Measurements from ENCODE around the gene LDHAL6B. TPM values are rescaled to one million over a fixed set of nuclear protein-coding genes. Genes with fewer than 3 reads are reported as not detected.

The LDHAL6B gene
- total RNA-seq, 1 donor from 2014 or later, result not detected

DNA sequence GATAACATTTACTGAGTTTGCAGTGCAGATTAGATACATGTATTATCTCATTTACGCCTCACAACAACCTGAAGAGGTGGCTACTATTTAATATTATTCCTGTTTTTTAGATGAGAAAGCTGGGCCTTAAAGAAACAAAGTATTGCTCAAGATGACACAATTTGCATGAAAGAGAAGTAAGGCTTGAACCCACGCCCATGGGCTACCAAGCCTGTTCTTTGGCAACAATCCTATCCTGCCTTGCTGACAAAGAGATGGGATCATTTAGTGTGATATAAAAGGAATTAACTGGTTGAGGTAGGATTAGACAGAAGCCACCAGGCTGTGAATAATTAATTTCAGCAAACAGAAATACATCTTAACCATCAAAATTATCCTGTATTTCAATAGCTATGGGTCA, 9.2 kb upstream of the LDHAL6B start:
- Mint-ChIP-seq H3K27me3 (ENCODE audit: low read depth) (no peaks in the 10 kb centered on the region), H3K36me3 (ENCODE audit: low read depth) (peaks cover 33% of the 10 kb centered on the region), H3K9me3 (ENCODE audit: low read depth) (no peaks in the 10 kb centered on the region), H3K27ac (ENCODE audit: unreplicated experiment) (no peak overlapping the region), H3K4me3 (ENCODE audit: unreplicated experiment) (no peak overlapping the region), H3K4me1 (ENCODE audit: low read depth) (peaks cover 39% of the 10 kb centered on the region)
- no peak for DNase-seq (ENCODE audit: low spot score)
- TF ChIP-seq, protein P1, sequence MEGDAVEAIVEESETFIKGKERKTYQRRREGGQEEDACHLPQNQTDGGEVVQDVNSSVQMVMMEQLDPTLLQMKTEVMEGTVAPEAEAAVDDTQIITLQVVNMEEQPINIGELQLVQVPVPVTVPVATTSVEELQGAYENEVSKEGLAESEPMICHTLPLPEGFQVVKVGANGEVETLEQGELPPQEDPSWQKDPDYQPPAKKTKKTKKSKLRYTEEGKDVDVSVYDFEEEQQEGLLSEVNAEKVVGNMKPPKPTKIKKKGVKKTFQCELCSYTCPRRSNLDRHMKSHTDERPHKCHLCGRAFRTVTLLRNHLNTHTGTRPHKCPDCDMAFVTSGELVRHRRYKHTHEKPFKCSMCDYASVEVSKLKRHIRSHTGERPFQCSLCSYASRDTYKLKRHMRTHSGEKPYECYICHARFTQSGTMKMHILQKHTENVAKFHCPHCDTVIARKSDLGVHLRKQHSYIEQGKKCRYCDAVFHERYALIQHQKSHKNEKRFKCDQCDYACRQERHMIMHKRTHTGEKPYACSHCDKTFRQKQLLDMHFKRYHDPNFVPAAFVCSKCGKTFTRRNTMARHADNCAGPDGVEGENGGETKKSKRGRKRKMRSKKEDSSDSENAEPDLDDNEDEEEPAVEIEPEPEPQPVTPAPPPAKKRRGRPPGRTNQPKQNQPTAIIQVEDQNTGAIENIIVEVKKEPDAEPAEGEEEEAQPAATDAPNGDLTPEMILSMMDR (IDR thresholded peaks at IDR 0.05), result no peak

- no peak overlapping the region for H3K4me3 Mint-ChIP-seq (ENCODE audit: unreplicated experiment)
- TF ChIP-seq, protein P1 (IDR thresholded peaks at IDR 0.05), result no peak
- peak overlapping the region; percentile 88 for H3K27ac Mint-ChIP-seq (ENCODE audit: unreplicated experiment)
- H3K36me3 Mint-ChIP-seq (ENCODE audit: low read depth), result peaks cover 28% of the 10 kb centered on the region
- H3K9me3 Mint-ChIP-seq (ENCODE audit: low read depth), result no peaks in the 10 kb centered on the region
- H3K4me1 Mint-ChIP-seq (ENCODE audit: low read depth), result peaks cover 29% of the 10 kb centered on the region
- H3K27me3 Mint-ChIP-seq (ENCODE audit: low read depth), result no peaks in the 10 kb centered on the region
- no peak for DNase-seq (ENCODE audit: low spot score)
Measured at GRCh38 chr15:59199626-59200465, 6.8 kb upstream of the LDHAL6B start.

DNA sequence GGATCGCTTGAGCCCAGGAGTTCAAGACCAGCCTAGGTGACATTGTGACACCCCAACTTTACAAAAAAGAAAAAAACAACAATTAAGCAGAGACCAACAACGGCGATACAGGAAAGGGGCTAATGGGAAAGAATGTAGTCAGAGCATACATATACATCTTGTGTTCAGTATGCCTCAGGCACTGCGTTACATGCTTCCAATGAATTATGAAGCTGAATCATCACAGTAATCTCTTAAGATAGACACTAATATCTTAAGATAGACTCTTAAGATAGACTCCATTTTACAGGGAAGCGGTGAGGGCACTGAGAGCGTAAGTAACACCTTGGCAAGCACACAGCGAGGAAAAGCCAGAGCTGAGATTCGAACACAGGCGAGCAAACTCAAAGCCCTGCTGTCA, 6.1 kb upstream of the LDHAL6B start:
- TF ChIP-seq, protein P1 (IDR thresholded peaks at IDR 0.05), result no peak
- Mint-ChIP-seq H3K4me1 (ENCODE audit: low read depth) (peaks cover 22% of the 10 kb centered on the region), H3K27me3 (ENCODE audit: low read depth) (no peaks in the 10 kb centered on the region), H3K4me3 (ENCODE audit: unreplicated experiment) (no peak overlapping the region), H3K36me3 (ENCODE audit: low read depth) (peaks cover 28% of the 10 kb centered on the region), H3K27ac (ENCODE audit: unreplicated experiment) (peak overlapping the region; percentile 88), H3K9me3 (ENCODE audit: low read depth) (no peaks in the 10 kb centered on the region)
- DNase-seq (ENCODE audit: low spot score), result no peak

GRCh38 chr15:59203008-59203407, 3.6 kb upstream of the LDHAL6B start:
- Mint-ChIP-seq H3K4me3 (ENCODE audit: unreplicated experiment) (no peak overlapping the region), H3K9me3 (ENCODE audit: low read depth) (no peaks in the 10 kb centered on the region)
- DNase-seq (ENCODE audit: low spot score), result no peak

GRCh38 chr15:59203657-59204056, 3.0 kb upstream of the LDHAL6B start:
- no peaks in the 10 kb centered on the region for H3K9me3 Mint-ChIP-seq (ENCODE audit: low read depth)
- DNase-seq (ENCODE audit: low spot score), result no peak
- no peaks in the 10 kb centered on the region for H3K27me3 Mint-ChIP-seq (ENCODE audit: low read depth)
- TF ChIP-seq, protein P1 (IDR thresholded peaks at IDR 0.05), result no peak
- H3K27ac Mint-ChIP-seq (ENCODE audit: unreplicated experiment), result no peak overlapping the region
- H3K36me3 Mint-ChIP-seq (ENCODE audit: low read depth), result peaks cover 46% of the 10 kb centered on the region
- peaks cover 12% of the 10 kb centered on the region for H3K4me1 Mint-ChIP-seq (ENCODE audit: low read depth)
- no peak overlapping the region for H3K4me3 Mint-ChIP-seq (ENCODE audit: unreplicated experiment)

More at GRCh38 chr15:59203008-59203407, 3.6 kb upstream of the LDHAL6B start:
- no peaks in the 10 kb centered on the region for H3K27me3 Mint-ChIP-seq (ENCODE audit: low read depth)
- H3K4me1 Mint-ChIP-seq (ENCODE audit: low read depth), result peaks cover 12% of the 10 kb centered on the region
- TF ChIP-seq, protein P1 (IDR thresholded peaks at IDR 0.05), result no peak
- peaks cover 42% of the 10 kb centered on the region for H3K36me3 Mint-ChIP-seq (ENCODE audit: low read depth)
- no peak overlapping the region for H3K27ac Mint-ChIP-seq (ENCODE audit: unreplicated experiment)
